Stimulated activated naive B cell treated with anti-CD40 and anti-IgM and Interleukin-4, amounts not matched to agents 10 μg/mL and 1 μg/mL and 100 μg/mL, for 72 hours (primary cell): Measurements from ENCODE around the gene TRIAP1.
"Not testable (repeated sequence)": the region's sequence is repeated elsewhere in the genome, so short reads cannot be mapped to it uniquely, and the experiment has no call there.

Experiments
- ATAC-seq, 2 donors: fragments of 150-1000 bp; cut with Tn5 transposase; replicated peaks; 2 replicates each; pipeline ENCODE4 v1.10.0; 2021; ENCODE audit warnings: moderate library complexity in 1 of 2
- DNase-seq: peaks from one replicate; pipeline ENCODE4 v3.0.0; 2021
- H3K27ac Mint-ChIP-seq: one replicate; pipeline ENCODE4 v1.8.0; 2022; ENCODE audit warnings: mild to moderate bottlenecking, mixed read lengths
- H3K27me3 Mint-ChIP-seq, 2 donors: one replicate each; pipeline ENCODE4 v1.8.0; 2022; ENCODE audit warnings: mixed read lengths in 2 of 2
- H3K36me3 Mint-ChIP-seq, 2 donors: one replicate each; pipeline ENCODE4 v1.8.0; 2022; ENCODE audit warnings: mixed read lengths in 2 of 2, mild to moderate bottlenecking in 1 of 2
- H3K4me1 Mint-ChIP-seq, 2 donors: one replicate each; pipeline ENCODE4 v1.8.0; 2022; ENCODE audit warnings: mixed read lengths in 2 of 2, mild to moderate bottlenecking in 1 of 2
- H3K4me3 Mint-ChIP-seq, 2 donors: one replicate each; pipeline ENCODE4 v1.8.0; 2022; ENCODE audit warnings: mild to moderate bottlenecking in 2 of 2, mixed read lengths in 2 of 2, moderate library complexity in 1 of 2
- H3K9me3 Mint-ChIP-seq, 2 donors: one replicate each; pipeline ENCODE4 v1.8.0; 2022; ENCODE audit warnings: mixed read lengths in 2 of 2, mild to moderate bottlenecking in 1 of 2

Gene TRIAP1

DNA sequence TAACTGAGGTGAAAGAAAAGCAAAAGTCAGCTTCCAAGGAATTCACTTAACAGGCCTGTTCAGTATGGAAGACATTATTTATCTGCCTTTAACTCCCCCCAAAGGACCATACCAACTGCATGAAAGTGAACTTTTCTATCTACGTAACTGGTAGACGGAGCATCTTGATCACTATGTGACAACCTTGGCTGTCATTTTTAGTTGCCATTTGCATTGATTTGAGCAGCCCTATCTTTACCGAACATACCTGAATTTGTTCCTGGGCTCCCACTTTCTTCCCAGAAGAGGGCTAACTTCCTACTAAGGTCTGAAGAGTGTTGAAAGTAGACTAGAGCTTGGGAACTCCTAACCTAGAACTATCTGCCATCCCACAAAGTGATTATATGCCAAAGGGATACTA is 14.0 kb upstream of the TRIAP1 start:
- H3K9me3 Mint-ChIP-seq: no peaks in the 10 kb centered on the region
- H3K27ac Mint-ChIP-seq: peak overlapping the region; percentile 47
- H3K4me1 Mint-ChIP-seq: peaks cover 8 to 16% of the 10 kb centered on the region in 2 donors
- no peak overlapping the region for H3K4me3 Mint-ChIP-seq
- DNase-seq (no peak), ATAC-seq (no peak)
- peaks cover 36 to 65% of the 10 kb centered on the region in 2 donors for H3K36me3 Mint-ChIP-seq
- no peaks in the 10 kb centered on the region for H3K27me3 Mint-ChIP-seq

DNA sequence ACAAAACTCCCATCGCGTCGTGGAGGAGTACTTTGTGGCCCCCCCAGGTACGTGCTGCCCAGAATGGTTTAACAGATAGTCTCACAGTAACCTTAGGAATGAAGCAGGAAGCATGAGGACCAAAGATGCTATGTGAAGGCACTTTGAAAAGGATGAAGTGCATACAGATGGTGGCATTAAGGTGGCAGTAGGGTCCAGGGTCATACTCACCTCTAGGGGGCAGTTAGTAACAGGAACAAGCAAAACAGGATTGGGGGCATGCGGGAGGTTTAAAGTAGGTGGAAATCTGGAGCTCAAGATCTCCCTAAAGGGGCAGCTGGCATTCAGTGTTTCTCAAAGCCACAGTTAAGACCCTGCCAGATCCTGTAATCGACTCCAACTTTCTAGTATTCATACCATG is 10.9 kb upstream of the TRIAP1 start:
- ATAC-seq: no peak
- Mint-ChIP-seq H3K9me3 (no peaks in the 10 kb centered on the region), H3K36me3 (peaks cover 27 to 56% of the 10 kb centered on the region in 2 donors), H3K27me3 (no peaks in the 10 kb centered on the region), H3K4me1 (peaks cover 8 to 21% of the 10 kb centered on the region in 2 donors), H3K27ac (peak overlapping the region; percentile 80), H3K4me3 (no peak overlapping the region)
- no peak for DNase-seq

DNA sequence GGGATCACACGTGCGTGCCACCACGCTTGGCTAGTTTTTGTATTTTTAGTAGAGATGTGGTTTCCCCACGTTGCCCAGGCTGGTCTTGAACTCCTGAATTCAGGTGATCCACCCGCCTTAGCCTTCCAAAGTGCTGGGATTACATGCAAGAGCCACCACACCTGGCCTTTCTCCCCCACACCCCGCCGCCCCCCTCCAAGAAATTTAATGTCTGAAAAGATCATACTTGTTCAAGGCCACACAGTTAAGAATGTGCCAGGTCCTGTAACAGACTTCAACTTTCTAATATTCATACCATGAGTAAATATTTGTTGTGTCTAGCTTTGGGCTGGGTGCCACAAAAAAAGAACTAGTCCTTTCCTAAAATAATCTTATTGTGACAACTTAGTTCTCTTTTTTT is 9.1 kb upstream of the TRIAP1 start:
- Mint-ChIP-seq H3K36me3 (peaks cover 23 to 46% of the 10 kb centered on the region in 2 donors), H3K27ac (peak overlapping the region; percentile 87), H3K4me3 (no peak overlapping the region), H3K4me1 (peaks cover 8 to 21% of the 10 kb centered on the region in 2 donors), H3K9me3 (no peaks in the 10 kb centered on the region), H3K27me3 (no peaks in the 10 kb centered on the region)
- DNase-seq (no peak), ATAC-seq (no peak)

DNA sequence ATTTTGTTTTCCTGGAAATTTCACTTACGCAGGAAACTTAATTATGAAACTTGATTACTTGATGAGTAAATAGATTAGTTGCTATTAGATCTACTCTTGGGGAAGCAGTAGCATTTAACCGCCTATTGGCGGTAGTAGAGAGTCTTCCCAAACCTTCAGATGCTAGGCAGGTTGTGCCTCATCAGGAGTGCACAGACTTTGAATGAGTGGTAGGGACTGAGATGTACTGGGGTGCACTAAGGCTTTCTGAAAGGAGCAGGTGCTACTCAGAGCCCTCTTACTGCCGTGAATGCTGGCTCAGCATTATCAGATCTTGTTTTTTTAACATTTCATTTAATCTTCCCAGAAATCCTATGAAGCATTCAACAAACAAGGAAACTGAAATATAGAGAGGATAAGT is 7.8 kb upstream of the TRIAP1 start:
- no peak for DNase-seq
- Mint-ChIP-seq H3K9me3 (no peaks in the 10 kb centered on the region), H3K27ac (no peak overlapping the region), H3K4me3 (no peak overlapping the region), H3K27me3 (no peaks in the 10 kb centered on the region), H3K4me1 (peaks cover 10 to 26% of the 10 kb centered on the region in 2 donors), H3K36me3 (peaks cover 24 to 42% of the 10 kb centered on the region in 2 donors)
- ATAC-seq: peak; percentile 88 to 90

DNA sequence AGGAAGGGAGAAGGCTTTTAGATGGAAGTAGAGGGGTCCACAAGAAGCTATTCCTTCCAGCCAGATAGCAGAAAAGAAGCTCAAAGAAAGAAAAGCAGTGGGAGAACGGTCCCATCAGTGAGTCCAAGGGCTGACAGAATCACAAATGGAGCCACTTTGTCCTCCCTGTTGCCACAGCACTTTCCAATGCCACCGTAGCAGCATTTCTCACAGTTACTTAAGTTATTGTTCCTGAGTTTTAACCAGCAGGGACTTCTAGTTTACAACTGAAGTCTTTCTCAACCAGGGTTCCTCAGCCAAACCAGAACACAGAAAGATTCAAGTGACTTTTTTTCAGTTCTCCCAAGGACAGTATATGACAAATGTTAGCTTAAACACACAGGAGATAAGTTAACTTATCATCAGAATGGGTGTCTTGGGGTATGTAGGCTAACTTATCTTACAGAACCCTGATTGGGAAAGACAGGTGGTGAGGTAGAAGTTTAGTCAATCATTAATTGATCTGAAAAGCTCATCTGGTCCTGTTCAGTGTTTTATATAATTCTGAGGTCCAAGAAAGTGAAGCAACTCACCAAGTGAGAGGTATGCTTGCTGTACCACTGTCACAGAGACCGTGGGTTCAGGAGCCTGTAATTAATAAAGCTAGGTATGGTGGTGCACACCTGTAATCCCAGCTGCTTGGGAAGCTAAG is 7.0 kb upstream of the TRIAP1 start:
- DNase-seq (no peak), ATAC-seq (no peak)
- Mint-ChIP-seq H3K4me1 (peaks cover 10 to 32% of the 10 kb centered on the region in 2 donors), H3K9me3 (no peaks in the 10 kb centered on the region), H3K36me3 (peaks cover 22 to 42% of the 10 kb centered on the region in 2 donors), H3K27ac (no peak overlapping the region), H3K27me3 (no peaks in the 10 kb centered on the region), H3K4me3 (no peak overlapping the region)

DNA sequence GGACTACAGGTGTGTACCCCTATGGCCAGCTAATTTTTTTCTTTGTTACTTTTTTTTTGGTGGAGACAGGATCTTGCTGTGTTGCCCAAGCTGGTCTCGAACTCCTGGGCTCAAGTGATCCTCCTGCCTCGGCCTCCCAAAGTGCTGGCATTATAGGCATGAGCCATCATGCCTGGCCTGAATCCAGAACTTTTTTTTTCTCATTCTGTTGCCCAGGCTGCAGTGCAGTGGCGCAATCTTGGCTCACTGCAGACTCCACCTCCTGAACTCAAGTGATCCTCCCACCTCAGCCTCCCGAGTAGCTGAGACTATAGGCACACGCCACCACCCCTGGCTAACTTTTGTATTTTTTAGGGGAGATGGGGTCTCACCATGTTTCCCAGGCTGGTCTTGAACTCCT is 6.3 kb upstream of the TRIAP1 start:
- peaks cover 22 to 49% of the 10 kb centered on the region in 2 donors for H3K36me3 Mint-ChIP-seq

DNA sequence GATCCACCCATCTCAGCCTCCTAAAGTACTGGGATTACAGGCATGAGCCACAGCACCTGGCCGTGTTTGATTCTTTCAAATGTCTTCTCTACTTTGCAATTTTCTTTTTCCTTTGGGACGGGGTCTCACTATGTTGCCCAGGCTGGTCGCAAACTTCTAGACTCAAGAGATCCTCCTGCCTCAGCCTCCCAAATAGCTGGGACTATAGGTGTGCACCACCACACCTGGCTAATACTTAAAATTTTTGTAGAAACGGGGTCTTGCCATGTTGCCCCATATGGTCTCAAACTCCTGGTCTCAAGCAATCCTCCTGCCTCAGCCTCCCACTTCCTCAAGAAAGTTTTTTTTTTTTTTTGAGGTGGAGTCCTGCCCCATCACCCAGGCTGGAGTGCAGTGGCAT is 1.8 kb upstream of the TRIAP1 start:
- Mint-ChIP-seq H3K4me1 (peaks cover 16 to 36% of the 10 kb centered on the region in 2 donors), H3K4me3 (peak overlapping the region; percentile 84 to 98), H3K27me3 (no peaks in the 10 kb centered on the region), H3K27ac (no peak overlapping the region), H3K36me3 (peaks cover 9 to 27% of the 10 kb centered on the region in 2 donors), H3K9me3 (no peaks in the 10 kb centered on the region)
- DNase-seq (no peak), ATAC-seq (no peak)

More for the DNA sequence above, 6.3 kb upstream of the TRIAP1 start:
- not testable (repeated sequence) for ATAC-seq, H3K4me3 Mint-ChIP-seq, H3K27me3 Mint-ChIP-seq, H3K9me3 Mint-ChIP-seq, DNase-seq, H3K27ac Mint-ChIP-seq
- peaks cover 13 to 38% of the 10 kb centered on the region in 2 donors for H3K4me1 Mint-ChIP-seq

DNA sequence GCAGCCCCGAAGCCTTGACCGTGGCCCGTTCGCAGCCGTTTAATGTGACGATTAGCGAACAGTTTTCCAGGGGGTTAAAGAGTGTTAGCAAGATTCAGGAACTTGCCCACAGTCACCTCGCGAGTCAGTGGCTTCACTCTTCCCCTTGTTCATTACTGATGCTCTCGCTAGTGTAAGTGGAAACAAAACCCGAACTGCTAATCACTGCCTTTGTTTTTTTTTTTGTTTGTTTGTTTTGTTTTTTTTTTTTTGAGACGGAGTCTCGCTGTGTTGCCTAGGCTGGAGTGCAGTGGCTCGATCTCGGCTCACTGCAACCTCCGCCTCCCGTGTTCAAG is 627 bp upstream of the TRIAP1 start:
- H3K27me3 Mint-ChIP-seq, DNase-seq, H3K9me3 Mint-ChIP-seq, ATAC-seq: not testable (repeated sequence)
- Mint-ChIP-seq H3K4me1 (peaks cover 16 to 36% of the 10 kb centered on the region in 2 donors), H3K27ac (peak overlapping the region; percentile 99), H3K36me3 (peaks cover 9 to 26% of the 10 kb centered on the region in 2 donors), H3K4me3 (peak overlapping the region; percentile 84 to 98)

DNA sequence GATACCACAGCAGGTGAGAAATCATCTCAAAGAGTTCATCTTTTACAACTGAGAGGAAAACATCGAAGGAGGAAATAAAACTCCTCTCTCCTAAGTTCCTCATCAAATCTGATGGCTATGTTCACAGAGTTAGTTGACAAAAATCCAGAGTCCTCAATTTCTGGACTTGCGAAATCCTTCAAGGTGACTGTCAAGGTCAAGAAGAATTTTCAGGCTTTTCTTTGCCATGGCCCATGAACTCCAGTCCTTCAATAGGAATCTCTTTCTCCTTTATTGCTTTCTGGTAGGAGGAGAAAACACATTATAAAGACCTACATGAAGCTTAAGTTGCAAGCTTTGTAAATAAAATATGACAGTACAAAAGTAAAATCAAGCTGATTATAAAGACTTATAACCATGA is 1.5 kb downstream of the TRIAP1 start:
- ATAC-seq (no peak), DNase-seq (no peak)
- no peaks in the 10 kb centered on the region for H3K9me3 Mint-ChIP-seq
- peak overlapping the region in 1 of 2 donors; percentile 84 for H3K4me3 Mint-ChIP-seq
- peaks cover 8 to 37% of the 10 kb centered on the region in 2 donors for H3K36me3 Mint-ChIP-seq
- peaks cover 18 to 37% of the 10 kb centered on the region in 2 donors for H3K4me1 Mint-ChIP-seq
- H3K27ac Mint-ChIP-seq: no peak overlapping the region
- no peaks in the 10 kb centered on the region for H3K27me3 Mint-ChIP-seq

DNA sequence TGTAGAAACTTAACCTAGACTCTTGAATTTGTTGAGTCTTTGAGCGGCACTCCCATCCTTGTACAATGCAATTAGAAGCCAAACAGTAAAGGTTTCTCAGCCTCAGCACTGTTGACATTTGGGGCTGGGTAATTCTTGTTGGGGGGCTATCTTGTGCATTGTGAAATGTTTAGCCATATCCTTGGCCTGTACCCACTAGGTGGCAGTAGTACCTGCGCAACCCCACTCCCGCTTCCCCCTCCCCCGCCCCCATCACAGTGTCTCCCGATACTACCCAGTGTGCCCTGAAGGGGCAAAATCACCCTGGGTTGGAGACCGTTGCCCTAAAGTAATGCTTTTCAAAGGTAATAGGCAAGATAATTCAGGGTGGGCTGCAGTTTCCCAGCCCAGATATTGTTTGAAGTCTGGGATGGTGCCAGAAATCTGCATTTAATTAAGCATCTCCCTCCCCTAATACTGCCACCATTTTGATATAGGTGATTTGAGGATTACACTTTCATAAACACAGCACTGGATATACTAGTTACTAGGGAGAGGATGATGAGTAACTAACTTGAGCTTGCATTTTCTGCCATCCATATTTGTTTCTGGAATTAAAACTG is 6.4 kb downstream of the TRIAP1 start:
- Mint-ChIP-seq H3K27ac (no peak overlapping the region), H3K9me3 (no peaks in the 10 kb centered on the region), H3K4me1 (peaks cover 12 to 22% of the 10 kb centered on the region in 2 donors), H3K4me3 (peak overlapping the region; percentile 25 to 50), H3K36me3 (peaks cover 6 to 17% of the 10 kb centered on the region in 2 donors), H3K27me3 (no peaks in the 10 kb centered on the region)
- peak; percentile 56 to 64 for ATAC-seq
- peak; percentile 52 for DNase-seq

DNA sequence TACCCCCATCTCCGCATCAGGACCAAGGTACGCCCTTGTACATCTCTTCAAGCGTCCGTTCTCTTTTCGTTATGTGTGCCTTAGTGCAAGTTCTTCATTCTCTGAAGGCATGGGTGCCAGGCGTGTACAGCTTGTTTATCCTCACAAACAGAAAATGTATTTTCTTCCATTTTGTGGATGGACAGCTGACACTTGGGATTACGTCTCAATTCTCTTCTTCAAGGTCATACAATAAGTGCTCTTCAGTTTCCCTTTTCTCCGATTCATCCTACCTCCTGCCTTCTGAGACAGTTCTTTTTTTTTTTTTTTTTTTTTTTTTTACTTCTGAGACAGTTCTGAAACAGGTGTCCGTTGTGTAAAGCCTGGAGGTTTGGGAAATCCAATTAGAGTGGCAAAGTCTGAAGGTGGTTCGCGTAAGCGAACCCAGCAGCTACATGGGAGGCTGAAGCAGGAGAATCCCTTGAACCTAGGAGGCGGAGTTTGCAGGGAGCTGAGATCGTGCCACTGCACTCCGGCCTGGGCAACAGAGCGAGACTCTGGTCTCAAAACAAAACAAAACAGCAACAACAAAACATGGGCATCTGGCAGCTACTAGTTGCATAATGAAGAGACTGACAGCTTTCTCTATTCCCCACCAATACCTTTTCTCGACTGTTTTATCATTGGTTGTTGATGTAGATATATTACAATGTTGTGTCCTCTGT is 7.5 kb downstream of the TRIAP1 start:
- no peak for ATAC-seq
- peak overlapping the region; percentile 92 to 100 for H3K4me3 Mint-ChIP-seq
- peak overlapping the region; percentile 97 for H3K27ac Mint-ChIP-seq
- no peak for DNase-seq
- no peaks in the 10 kb centered on the region for H3K9me3 Mint-ChIP-seq
- H3K36me3 Mint-ChIP-seq: peaks cover 6 to 17% of the 10 kb centered on the region in 2 donors
- H3K27me3 Mint-ChIP-seq: no peaks in the 10 kb centered on the region
- peaks cover 12 to 19% of the 10 kb centered on the region in 2 donors for H3K4me1 Mint-ChIP-seq

DNA sequence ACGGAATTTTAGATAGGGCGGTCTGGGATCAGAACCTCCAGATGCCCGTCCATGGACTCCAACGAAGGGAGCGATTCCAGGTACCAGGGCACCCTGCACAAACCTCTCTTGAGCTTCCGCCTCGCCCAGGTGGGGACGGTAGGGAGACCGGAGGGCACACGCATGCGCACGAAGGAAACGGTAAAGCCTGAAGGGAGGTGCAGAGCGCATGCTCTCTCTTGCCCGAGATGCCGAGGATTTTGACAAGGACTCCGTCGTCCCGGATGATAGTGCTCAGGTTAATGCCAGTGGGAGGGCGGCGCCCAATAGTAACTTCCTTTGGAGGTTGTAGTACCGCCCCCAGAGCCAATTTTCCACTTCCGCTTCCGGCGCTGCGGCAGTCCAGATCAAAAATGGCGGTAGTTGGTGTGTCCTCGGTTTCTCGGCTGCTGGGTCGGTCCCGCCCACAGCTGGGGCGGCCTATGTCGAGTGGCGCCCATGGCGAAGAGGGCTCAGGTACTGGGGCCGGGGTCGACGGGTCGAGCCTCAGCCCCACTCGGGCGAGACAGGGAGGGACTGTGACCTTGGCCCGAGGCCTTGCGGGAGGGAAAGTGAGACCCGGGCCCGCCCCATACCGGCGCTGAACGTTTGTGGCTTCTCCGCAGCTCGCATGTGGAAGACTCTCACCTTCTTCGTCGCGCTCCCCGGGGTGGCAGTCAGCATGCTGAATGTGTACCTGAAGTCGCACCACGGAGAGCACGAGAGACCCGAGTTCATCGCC is 8.3 kb downstream of the TRIAP1 start, which contains the start of gene COX6A1:
COX6A1 (plus strand) TSS at position 379 of the 760 bp plus-strand sequence; CDS start at position 393, 14 bp downstream.
- Mint-ChIP-seq H3K27me3 (peaks cover 0 to 1% of the 10 kb centered on the region in 2 donors), H3K36me3 (peaks cover 6 to 17% of the 10 kb centered on the region in 2 donors), H3K9me3 (no peaks in the 10 kb centered on the region)

DNA sequence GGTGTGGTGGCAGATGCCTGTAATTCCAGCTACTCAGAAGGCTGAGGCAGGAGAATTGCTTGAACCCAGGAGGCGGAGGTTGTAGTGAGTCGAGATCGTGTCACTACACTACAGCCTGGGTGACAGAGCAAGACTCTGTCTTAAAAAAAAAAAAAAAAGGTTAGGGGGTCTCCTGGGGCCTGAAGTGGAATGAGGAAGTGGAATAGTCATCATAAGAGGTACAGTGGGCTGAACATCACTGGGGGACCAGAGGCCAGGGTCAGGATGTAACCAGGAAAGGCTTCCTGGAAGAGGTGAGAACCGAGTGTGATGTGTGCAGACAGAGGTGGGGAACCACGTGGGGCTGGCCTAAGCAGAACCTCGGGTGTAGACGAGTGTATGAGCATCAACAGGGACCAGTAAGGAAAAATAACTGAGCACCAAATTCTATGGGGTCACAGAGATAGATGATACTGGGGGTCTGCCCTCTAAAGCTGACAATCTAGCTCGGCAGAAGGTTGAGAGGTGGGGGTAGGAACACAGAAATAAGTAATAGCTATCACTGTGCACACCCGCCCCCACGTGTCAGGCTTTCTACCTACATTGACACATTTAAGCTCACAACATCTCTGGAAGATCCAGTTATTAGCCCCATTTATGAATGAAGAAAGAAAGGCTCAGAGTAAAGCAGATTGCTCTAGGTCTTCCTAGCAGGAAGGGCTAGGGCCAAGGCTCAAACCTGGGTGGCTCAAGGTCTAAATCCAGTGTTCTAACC is 13.2 kb downstream of the TRIAP1 start:
- peaks cover 0 to 1% of the 10 kb centered on the region in 2 donors for H3K36me3 Mint-ChIP-seq
- H3K4me3 Mint-ChIP-seq: no peak overlapping the region
- H3K4me1 Mint-ChIP-seq: peaks cover 10 to 15% of the 10 kb centered on the region in 2 donors
- peaks cover 0 to 2% of the 10 kb centered on the region in 2 donors for H3K9me3 Mint-ChIP-seq
- ATAC-seq (peak; percentile 6 to 16), DNase-seq (no peak)
- H3K27ac Mint-ChIP-seq: no peak overlapping the region
- H3K27me3 Mint-ChIP-seq: peaks cover 13 to 15% of the 10 kb centered on the region in 2 donors

More for the DNA sequence above, 8.3 kb downstream of the TRIAP1 start, which contains the start of gene COX6A1:
- ATAC-seq: peak; percentile 96 to 97
- DNase-seq: peak; percentile 98
- H3K27ac Mint-ChIP-seq: peak within 1 kb of the TSS; percentile 97
- H3K4me1 Mint-ChIP-seq: peaks cover 13 to 22% of the 10 kb centered on the region in 2 donors
- peak within 1 kb of the TSS; percentile 92 to 100 for H3K4me3 Mint-ChIP-seq
